Measurements from ENCODE around the gene RBM3.

The RBM3 gene

GRCh38 chrX:48578661-48579128 lies 4.4 kb downstream of the RBM3 start:
- no peak for DNase-seq (ENCODE audit: low spot score)

GRCh38 chrX:48579259-48579658 lies 5.0 kb downstream of the RBM3 start:
- no peak for DNase-seq (ENCODE audit: low spot score)

GRCh38 chrX:48580662-48581061 lies 6.4 kb downstream of the RBM3 start:
- no peak for DNase-seq (ENCODE audit: low spot score)

- no peak for DNase-seq (ENCODE audit: low spot score)
These were observed 10.4 kb downstream of the RBM3 start for GRCh38 chrX:48584698-48585097.

- peak; percentile 66 for DNase-seq (ENCODE audit: low spot score)
These were observed 15.3 kb downstream of the RBM3 start for GRCh38 chrX:48589482-48590162.

- no peak for DNase-seq (ENCODE audit: low spot score)
These were observed 16.2 kb downstream of the RBM3 start for GRCh38 chrX:48590203-48591103.

- DNase-seq (ENCODE audit: low spot score), result no peak
These were observed 17.0 kb downstream of the RBM3 start for GRCh38 chrX:48591255-48591791.

GRCh38 chrX:48592971-48593370 lies 18.7 kb downstream of the RBM3 start:
- DNase-seq (ENCODE audit: low spot score), result no peak

- DNase-seq (ENCODE audit: low spot score), result no peak
These were observed 21.6 kb downstream of the RBM3 start for GRCh38 chrX:48595929-48596328.

- peak; percentile 91 for DNase-seq (ENCODE audit: low spot score)
These were observed 23.3 kb downstream of the RBM3 start, which contains the start of gene WDR13 for GRCh38 chrX:48597353-48598264. Gene WDR13, plus strand, starts transcription at chrX:48597492. Its CDS starts 505 bp downstream, at chrX:48597997.

- DNase-seq (ENCODE audit: low spot score), result no peak
These were observed 24.3 kb downstream of the RBM3 start for GRCh38 chrX:48598614-48599013.

- DNase-seq (ENCODE audit: low spot score), result no peak
These were observed 25.1 kb downstream of the RBM3 start for GRCh38 chrX:48599341-48599740.

- DNase-seq (ENCODE audit: low spot score), result no peak
These were observed 25.9 kb downstream of the RBM3 start for GRCh38 chrX:48600226-48600625.

- DNase-seq (ENCODE audit: low spot score), result no peak
These were observed 27.6 kb downstream of the RBM3 start for GRCh38 chrX:48601741-48602394.

- DNase-seq (ENCODE audit: low spot score), result no peak
These were observed 30.4 kb downstream of the RBM3 start for GRCh38 chrX:48604701-48605100.

- DNase-seq (ENCODE audit: low spot score), result no peak
These were observed 31.8 kb downstream of the RBM3 start for GRCh38 chrX:48606091-48606490.

- no peak for DNase-seq (ENCODE audit: low spot score)
These were observed 37.4 kb downstream of the RBM3 start for GRCh38 chrX:48611703-48612102.

- DNase-seq (ENCODE audit: low spot score), result no peak
These were observed 39.3 kb downstream of the RBM3 start for GRCh38 chrX:48613502-48614160.

- no peak for DNase-seq (ENCODE audit: low spot score)
These were observed 42.3 kb downstream of the RBM3 start for GRCh38 chrX:48616576-48616975.

GRCh38 chrX:48617542-48618340 lies 43.5 kb downstream of the RBM3 start:
- no peak for DNase-seq (ENCODE audit: low spot score)

Measured in D341Med (cell line).